ENCODE results near the gene SPATA13.
A peak's percentile ranks its signal among the peaks of the same experiment; 100 is the strongest.
"Not testable (repeated sequence)": the region's sequence is repeated elsewhere in the genome, so short reads cannot be mapped to it uniquely, and the experiment has no call there.

The SPATA13 gene

GRCh38 chr13:24323036-24323738 is 162.7 kb downstream of the SPATA13 start:
- POLR2A ChIA-PET, result no interaction called here
- no peak overlapping the region for H3K4me3 ChIP-seq (ENCODE audit: low read depth, low read length)
- no peak for DNase-seq (ENCODE audit: low read depth, low spot score)
- TF ChIP-seq, protein P1, sequence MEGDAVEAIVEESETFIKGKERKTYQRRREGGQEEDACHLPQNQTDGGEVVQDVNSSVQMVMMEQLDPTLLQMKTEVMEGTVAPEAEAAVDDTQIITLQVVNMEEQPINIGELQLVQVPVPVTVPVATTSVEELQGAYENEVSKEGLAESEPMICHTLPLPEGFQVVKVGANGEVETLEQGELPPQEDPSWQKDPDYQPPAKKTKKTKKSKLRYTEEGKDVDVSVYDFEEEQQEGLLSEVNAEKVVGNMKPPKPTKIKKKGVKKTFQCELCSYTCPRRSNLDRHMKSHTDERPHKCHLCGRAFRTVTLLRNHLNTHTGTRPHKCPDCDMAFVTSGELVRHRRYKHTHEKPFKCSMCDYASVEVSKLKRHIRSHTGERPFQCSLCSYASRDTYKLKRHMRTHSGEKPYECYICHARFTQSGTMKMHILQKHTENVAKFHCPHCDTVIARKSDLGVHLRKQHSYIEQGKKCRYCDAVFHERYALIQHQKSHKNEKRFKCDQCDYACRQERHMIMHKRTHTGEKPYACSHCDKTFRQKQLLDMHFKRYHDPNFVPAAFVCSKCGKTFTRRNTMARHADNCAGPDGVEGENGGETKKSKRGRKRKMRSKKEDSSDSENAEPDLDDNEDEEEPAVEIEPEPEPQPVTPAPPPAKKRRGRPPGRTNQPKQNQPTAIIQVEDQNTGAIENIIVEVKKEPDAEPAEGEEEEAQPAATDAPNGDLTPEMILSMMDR (IDR thresholded peaks at IDR 0.05; ENCODE audit: insufficient read depth, low read length, missing control alignments), result no peak
- CTCF ChIA-PET, result no interaction called here

DNA sequence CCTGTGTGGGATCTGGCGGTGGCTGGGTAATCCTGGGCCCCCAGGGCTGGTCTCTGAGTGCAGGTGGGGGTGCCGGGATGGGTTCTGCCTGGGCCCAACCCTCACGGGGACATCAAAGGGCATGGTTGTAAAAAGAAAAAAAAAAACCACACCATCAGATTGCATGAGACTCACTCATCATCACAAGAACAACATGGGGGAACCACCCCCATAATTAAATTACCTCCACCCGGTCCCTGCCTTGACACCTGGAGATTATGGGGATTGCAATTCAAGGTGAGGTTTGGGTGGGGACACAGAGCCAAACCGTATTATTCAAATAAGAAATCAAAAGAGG is 163.2 kb downstream of the SPATA13 start:
- no peak overlapping the region for H3K4me3 ChIP-seq (ENCODE audit: low read depth, low read length)
- ChIA-PET CTCF (no interaction called here), POLR2A (no interaction called here)
- DNase-seq (ENCODE audit: low read depth, low spot score), result no peak
- TF ChIP-seq, protein P1 (IDR thresholded peaks at IDR 0.05; ENCODE audit: insufficient read depth, low read length, missing control alignments), result no peak

DNA sequence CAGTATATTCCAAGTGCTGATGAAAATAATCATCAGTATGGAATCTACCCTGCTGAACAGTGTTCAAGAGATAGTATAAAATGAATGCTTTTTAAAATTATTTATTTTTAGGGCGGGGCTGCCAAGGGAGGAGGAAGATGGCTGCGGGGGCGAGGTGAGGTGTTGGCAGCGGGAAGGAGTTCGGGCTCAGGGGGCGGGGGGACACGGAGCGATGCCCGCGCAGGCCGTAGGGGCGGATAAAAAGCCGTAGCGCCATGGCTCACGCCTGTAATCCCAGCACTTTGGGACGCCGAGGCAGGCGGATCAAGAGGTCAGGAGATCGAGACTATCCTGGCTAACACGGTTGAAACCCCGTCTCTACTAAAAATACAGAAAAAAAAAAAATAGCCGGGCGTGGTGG is 167.1 kb downstream of the SPATA13 start:
- DNase-seq (ENCODE audit: low read depth, low spot score); POLR2A ChIA-PET; CTCF ChIA-PET; H3K4me3 ChIP-seq (ENCODE audit: low read depth, low read length): not testable (repeated sequence)

DNA sequence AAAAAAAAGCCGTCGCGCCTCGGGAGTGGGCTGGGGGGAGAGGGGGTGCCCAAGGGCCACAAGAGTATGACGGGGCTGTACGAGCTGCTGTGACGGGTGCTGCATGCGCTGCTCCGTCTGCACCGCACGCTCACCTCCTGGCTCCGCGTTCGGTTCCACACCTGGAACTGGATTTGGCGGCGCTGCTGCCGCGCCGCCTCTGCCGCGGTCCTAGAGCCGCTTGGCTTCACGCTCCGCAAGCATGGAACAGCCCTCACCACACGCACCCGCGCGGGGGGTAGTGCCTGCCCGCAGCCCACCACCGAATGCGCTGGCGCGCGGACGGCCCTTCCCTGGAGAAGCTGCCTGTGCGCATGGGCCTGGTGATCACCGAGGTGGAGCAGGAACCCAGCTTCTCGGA is 167.6 kb downstream of the SPATA13 start:
- TF ChIP-seq, protein P1 (IDR thresholded peaks at IDR 0.05; ENCODE audit: insufficient read depth, low read length, missing control alignments), result no peak
- no peak for DNase-seq (ENCODE audit: low read depth, low spot score)
- ChIA-PET CTCF (no interaction called here), POLR2A (no interaction called here)
- peak overlapping the region; percentile 41 for H3K4me3 ChIP-seq (ENCODE audit: low read depth, low read length)

DNA sequence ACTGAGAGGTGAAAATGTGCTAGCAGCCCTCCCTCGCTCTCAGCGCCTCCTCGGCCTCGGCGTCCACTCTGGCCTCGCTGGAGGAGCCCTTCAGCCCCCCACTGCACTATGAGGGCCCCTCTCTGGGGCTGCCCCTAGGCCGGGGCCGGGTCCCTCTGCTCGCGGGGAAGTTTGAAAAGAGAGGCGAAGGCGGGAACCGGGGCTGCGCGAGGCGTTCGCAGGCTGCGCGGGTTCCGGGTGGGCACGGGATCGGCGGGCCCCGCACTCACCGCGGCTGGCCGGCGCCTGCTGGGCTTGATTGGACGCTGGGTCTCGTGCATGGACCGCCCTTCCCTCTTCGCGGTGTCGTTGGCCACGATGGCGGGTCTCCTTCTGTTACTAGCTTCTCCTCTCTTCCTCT is 178.2 kb downstream of the SPATA13 start:
- H3K4me3 ChIP-seq (ENCODE audit: low read depth, low read length), result no peak overlapping the region
- CTCF ChIA-PET, result no interaction called here
- DNase-seq (ENCODE audit: low read depth, low spot score), result no peak
- TF ChIP-seq, protein P1 (IDR thresholded peaks at IDR 0.05; ENCODE audit: insufficient read depth, low read length, missing control alignments), result no peak
- POLR2A ChIA-PET, result no interaction called here

GRCh38 chr13:24339937-24340607 is 179.6 kb downstream of the SPATA13 start:
- CTCF ChIA-PET, result no interaction called here
- DNase-seq (ENCODE audit: low read depth, low spot score), result no peak
- POLR2A ChIA-PET, result no interaction called here
- TF ChIP-seq, protein P1 (IDR thresholded peaks at IDR 0.05; ENCODE audit: insufficient read depth, low read length, missing control alignments), result no peak
- H3K4me3 ChIP-seq (ENCODE audit: low read depth, low read length), result no peak overlapping the region

- no peak overlapping the region for H3K4me3 ChIP-seq (ENCODE audit: low read depth, low read length)
- TF ChIP-seq, protein P1 (IDR thresholded peaks at IDR 0.05; ENCODE audit: insufficient read depth, low read length, missing control alignments), result no peak
- ChIA-PET CTCF (no interaction called here), POLR2A (no interaction called here)
- no peak for DNase-seq (ENCODE audit: low read depth, low spot score)
These were observed 180.1 kb downstream of the SPATA13 start for GRCh38 chr13:24340608-24340955.

Data from AG04449 (cell line).